ENCODE results near the gene CLBA1. TPM values are rescaled to one million over a fixed set of nuclear protein-coding genes. Genes with fewer than 3 reads are reported as not detected.

The CLBA1 gene
- total and polyA plus RNA-seq, 11 donors: 0.76 to 3.7 (median 2.6) TPM

DNA sequence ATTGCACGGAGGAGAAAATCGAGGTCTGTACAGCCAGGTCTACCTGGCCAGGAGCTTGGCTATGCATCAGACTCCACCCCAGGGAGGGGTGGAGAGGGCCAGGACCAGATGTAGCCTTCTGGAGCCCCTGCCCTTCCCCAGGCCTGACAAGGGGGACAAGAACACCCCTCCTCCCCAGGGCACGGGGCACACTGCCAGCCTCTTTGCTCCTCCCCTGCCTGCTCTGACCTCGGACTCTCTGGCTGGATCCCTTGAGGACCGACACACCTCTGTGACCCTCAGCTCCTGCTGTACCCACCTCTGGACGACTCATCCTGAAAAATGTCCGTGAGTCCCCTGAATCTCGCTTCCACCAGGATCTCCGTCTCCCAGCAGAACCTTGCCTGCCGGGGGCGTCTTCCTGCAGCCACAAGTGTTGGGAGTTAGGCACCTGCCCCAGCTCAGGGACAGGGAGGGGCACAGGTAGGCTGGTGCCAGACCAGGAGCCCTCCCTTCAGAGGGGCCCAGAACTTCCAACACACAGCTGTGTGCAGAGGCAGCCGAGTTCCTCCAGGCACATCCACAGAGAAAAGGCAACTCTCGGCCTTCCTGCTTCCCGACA is 29.2 kb upstream of the CLBA1 start:
- no peaks in the 10 kb centered on the region for H3K36me3 ChIP-seq
- H3K9me3 ChIP-seq: no peaks in the 10 kb centered on the region
- H3K4me1 ChIP-seq: no peaks in the 10 kb centered on the region
- TF ChIP-seq, protein P1, sequence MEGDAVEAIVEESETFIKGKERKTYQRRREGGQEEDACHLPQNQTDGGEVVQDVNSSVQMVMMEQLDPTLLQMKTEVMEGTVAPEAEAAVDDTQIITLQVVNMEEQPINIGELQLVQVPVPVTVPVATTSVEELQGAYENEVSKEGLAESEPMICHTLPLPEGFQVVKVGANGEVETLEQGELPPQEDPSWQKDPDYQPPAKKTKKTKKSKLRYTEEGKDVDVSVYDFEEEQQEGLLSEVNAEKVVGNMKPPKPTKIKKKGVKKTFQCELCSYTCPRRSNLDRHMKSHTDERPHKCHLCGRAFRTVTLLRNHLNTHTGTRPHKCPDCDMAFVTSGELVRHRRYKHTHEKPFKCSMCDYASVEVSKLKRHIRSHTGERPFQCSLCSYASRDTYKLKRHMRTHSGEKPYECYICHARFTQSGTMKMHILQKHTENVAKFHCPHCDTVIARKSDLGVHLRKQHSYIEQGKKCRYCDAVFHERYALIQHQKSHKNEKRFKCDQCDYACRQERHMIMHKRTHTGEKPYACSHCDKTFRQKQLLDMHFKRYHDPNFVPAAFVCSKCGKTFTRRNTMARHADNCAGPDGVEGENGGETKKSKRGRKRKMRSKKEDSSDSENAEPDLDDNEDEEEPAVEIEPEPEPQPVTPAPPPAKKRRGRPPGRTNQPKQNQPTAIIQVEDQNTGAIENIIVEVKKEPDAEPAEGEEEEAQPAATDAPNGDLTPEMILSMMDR (IDR thresholded peaks at IDR 0.05): no peak
- TF ChIP-seq POLR2A (IDR thresholded peaks at IDR 0.05): no peak
- H3K27ac ChIP-seq: no peak overlapping the region
- WGBS, 4 donors: 82 to 88% (median 85%) methylated on average over 10 to 14 of the region's 14 CpGs
- ATAC-seq (no peak), DNase-seq (peak in 1 of 5 donors; percentile 14)
- H3K4me3 ChIP-seq: no peak overlapping the region
- intact Hi-C loops (cut with DNase I): no loop called here
- H3K27me3 ChIP-seq: peaks cover 0 to 17% (median 0%) of the 10 kb centered on the region in 9 donors

DNA sequence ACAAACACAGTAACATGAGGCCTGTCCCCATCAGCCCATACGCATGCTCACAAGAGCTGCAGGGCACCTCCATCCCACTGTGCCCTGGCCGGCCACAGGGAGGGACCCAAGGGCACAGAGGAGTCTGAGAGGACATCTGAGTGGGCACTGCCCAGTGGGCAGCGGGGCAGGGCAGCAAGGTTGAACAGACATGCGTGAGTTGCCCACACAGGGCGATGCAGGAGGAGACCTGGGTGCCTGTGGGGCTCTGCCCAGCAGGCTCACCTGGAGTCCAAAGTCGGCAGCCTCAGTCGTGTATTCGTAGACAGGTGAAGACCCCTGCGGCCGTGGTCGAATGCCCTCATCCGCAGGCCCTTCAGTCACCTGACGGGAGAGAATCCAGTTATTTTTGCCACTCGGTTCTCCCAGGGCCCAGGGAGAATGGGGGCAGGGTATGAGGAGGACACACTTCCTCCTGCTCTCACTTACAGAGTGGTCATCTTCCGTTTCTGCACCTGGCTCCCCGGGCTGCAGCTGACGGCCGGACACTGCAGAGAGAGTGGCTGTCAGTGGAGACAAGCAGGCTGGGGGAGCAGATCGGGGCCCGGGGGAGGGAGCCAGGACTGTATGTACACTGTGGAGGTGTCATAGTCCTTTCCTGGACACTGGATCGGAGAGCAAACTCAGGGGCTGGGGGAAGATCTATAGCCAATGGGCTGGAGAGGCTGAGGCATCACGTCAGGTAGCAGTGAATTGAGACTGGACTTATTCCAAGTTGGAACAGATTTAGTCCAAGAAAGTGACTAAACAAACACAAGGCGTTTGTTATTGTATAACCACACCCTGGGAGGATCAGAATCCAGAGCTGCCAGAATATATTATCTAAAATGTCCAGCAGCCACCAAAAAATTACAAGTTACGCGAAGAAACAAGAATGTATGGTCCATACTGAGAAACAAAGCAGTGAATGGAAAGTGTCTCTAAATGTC is 28.2 kb upstream of the CLBA1 start:
- WGBS, 4 donors: 70 to 79% (median 75%) methylated on average over 17 to 25 of the region's 25 CpGs
- intact Hi-C loops (cut with DNase I): no loop called here
- TF ChIP-seq, protein P1 (IDR thresholded peaks at IDR 0.05): no peak
- TF ChIP-seq POLR2A (IDR thresholded peaks at IDR 0.05): no peak
- ATAC-seq (peak in 1 of 4 donors; percentile 31), DNase-seq (peak in 2 of 5 donors; percentile 8 to 46)
- Histone ChIP-seq H3K36me3 (no peaks in the 10 kb centered on the region), H3K9me3 (no peaks in the 10 kb centered on the region), H3K27ac (no peak overlapping the region), H3K4me1 (no peaks in the 10 kb centered on the region), H3K27me3 (peaks cover 0 to 17% (median 0%) of the 10 kb centered on the region in 9 donors), H3K4me3 (no peak overlapping the region)

DNA sequence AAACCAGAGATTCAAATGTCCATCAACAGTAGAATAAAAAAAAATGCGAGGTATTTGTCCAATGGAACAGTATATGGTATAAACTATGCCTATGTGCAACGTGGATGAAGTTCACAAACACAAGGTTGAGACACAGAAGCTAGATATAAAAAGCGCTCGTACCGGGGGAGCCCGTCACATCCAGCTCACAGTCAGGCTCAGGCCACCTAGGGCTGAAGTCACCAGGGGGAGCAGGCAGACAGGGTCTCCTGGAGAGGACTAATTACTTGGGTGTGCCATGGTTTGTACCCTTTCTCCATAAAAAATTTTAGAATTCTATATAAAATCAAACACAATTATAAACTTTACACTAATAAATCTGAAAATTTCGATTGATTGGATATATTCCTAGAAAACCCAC is 21.0 kb upstream of the CLBA1 start:
- Histone ChIP-seq H3K9me3 (no peaks in the 10 kb centered on the region), H3K4me3 (no peak overlapping the region), H3K4me1 (peaks cover 3 to 29% (median 20%) of the 10 kb centered on the region in 12 donors), H3K27ac (no peak overlapping the region), H3K36me3 (no peaks in the 10 kb centered on the region), H3K27me3 (peaks cover 0 to 12% (median 0%) of the 10 kb centered on the region in 9 donors)
- TF ChIP-seq POLR2A (IDR thresholded peaks at IDR 0.05): no peak
- TF ChIP-seq, protein P1 (IDR thresholded peaks at IDR 0.05): no peak
- peak in 2 of 5 donors; percentile 5 to 8 for DNase-seq
- 88 to 93% (median 91%) methylated on average over 7 of the region's 7 CpGs for WGBS, 4 donors
- no peak for ATAC-seq
- intact Hi-C loops (cut with DNase I): no loop called here

Measured in heart left ventricle (tissue), 16 donors.